HCT116 (cell line): ENCODE measurements around the gene GATB. TPM values are rescaled to one million over a fixed set of nuclear protein-coding genes. Genes with fewer than 3 reads are reported as not detected.
"Not testable (repeated sequence)": the region's sequence is repeated elsewhere in the genome, so short reads cannot be mapped to it uniquely, and the experiment has no call there.

Experiments used
- ATAC-seq: fragments of 200-7000 bp; cut with Tn5 transposase; 2 replicates; pipeline ENCODE4 v1.9.1; 2020; ENCODE audit warnings: mild to moderate bottlenecking, moderate library complexity
- BruUV-seq: library from RNA; stranded (reverse); fragments of 400-500 nt; replicated peaks from 2 replicates; lab custom pipeline; 2021; lab: Mats Ljungman, UMichigan
- CTCF ChIA-PET: fragments of 300-600 bp; sonication (Branson Sonifier 250); formaldehyde crosslinking; loops from one replicate; lab custom pipeline; 2021; ENCODE audit warnings: antibody characterized with exemption; lab: Charles Lee
- POLR2A ChIA-PET: fragments of 300-600, 350-600 bp; sonication (Branson Sonifier 250); formaldehyde crosslinking; loops from one replicate; lab custom pipeline; 2021; ENCODE audit warnings: antibody characterized with exemption; lab: Charles Lee
- RAD21 ChIA-PET, 2 experiments: fragments of 300-600 bp; sonication (Branson Sonifier 250); formaldehyde crosslinking; loops; one replicate each; lab custom pipeline; 2023; ENCODE audit warnings: low total read pairs in 2 of 2; ENCODE audit not compliant: uncharacterized antibody in 2 of 2, unreplicated experiment in 2 of 2, low non-redundant PET in 1 of 2; lab: Charles Lee
- DNase-seq: peaks from one replicate; pipeline ENCODE4 v3.0.0-alpha.2; 2010; ENCODE audit warnings: low read depth, low spot score
- H2AFZ ChIP-seq: fragments of 200-600 bp; shearing (Covaris generic), sonication (generic); 2 replicates; pipeline ENCODE4 v1.6.1; 2017; ENCODE audit warnings: low read depth, mixed run types, mixed read lengths, antibody characterized with exemption, low read length; ENCODE audit not compliant: poor library complexity, severe bottlenecking
- H3K27ac ChIP-seq: 2 replicates; pipeline ENCODE4 v1.5.1; 2012; ENCODE audit warnings: low read depth, low read length
- H3K27me3 ChIP-seq: fragments of 200-600 bp; sonication (generic); 2 replicates; pipeline ENCODE4 v1.6.1; 2016; ENCODE audit warnings: mixed run types, low read length, mixed read lengths; ENCODE audit not compliant: insufficient read depth
- H3K36me3 ChIP-seq, 2 experiments: fragments of 200-500 bp in 1 of 2; fragments of 200-600 bp in 1 of 2; sonication (Bioruptor generic) in 1 of 2; sonication (generic) in 1 of 2; 2 replicates each; pipeline versions ENCODE4 v1.5.1 to v1.6.1; 2014 to 2016; ENCODE audit warnings: low read length in 2 of 2, inconsistent platforms in 1 of 2, mixed read lengths in 1 of 2, mixed run types in 1 of 2; ENCODE audit not compliant: insufficient read depth in 2 of 2, control insufficient read depth in 1 of 2
- H3K4me1 ChIP-seq, 2 experiments: fragments of 200-600 bp in 1 of 2; sonication (generic) in 1 of 2; 2 replicates each; pipeline versions ENCODE4 v1.5.1 to v1.6.1; 2012 to 2017; ENCODE audit warnings: low read length in 2 of 2, inconsistent platforms in 1 of 2, mild to moderate bottlenecking in 1 of 2, mixed read lengths in 1 of 2, mixed run types in 1 of 2, moderate library complexity in 1 of 2; ENCODE audit not compliant: insufficient read depth in 2 of 2, control insufficient read depth in 1 of 2
- H3K4me2 ChIP-seq: fragments of 200-600 bp; sonication (generic); 2 replicates; pipeline ENCODE4 v1.6.1; 2017; ENCODE audit warnings: mixed run types, low read length, mixed read lengths
- H3K4me3 ChIP-seq, 2 experiments: fragments of 200-600 bp in 1 of 2; sonication (generic) in 1 of 2; replicated peaks in 1 of 2; 2 replicates each; pipeline ENCODE4 v1.5.1; 2011 to 2016; ENCODE audit warnings: low read length in 2 of 2, control low read depth in 1 of 2, low read depth in 1 of 2, mild to moderate bottlenecking in 1 of 2, mixed read lengths in 1 of 2, mixed run types in 1 of 2
- H3K79me2 ChIP-seq: fragments of 200-600 bp; sonication (generic); 2 replicates; pipeline ENCODE4 v1.6.1; 2017; ENCODE audit warnings: mild to moderate bottlenecking, mixed run types, low read length, moderate library complexity, mixed read lengths; ENCODE audit not compliant: insufficient read depth
- H3K9ac ChIP-seq: fragments of 200-600 bp; sonication (generic); 2 replicates; pipeline ENCODE4 v1.6.1; 2016; ENCODE audit warnings: low read length, mixed read lengths
- H3K9me2 ChIP-seq: fragments of 200-600 bp; sonication (generic), shearing (Covaris generic); 2 replicates; pipeline ENCODE4 v1.6.1; 2017; ENCODE audit warnings: mixed run types, mild to moderate bottlenecking, moderate library complexity; ENCODE audit not compliant: insufficient read depth
- H3K9me3 ChIP-seq, 2 experiments: fragments of 200-500 bp in 1 of 2; fragments of 200-600 bp in 1 of 2; sonication (Bioruptor generic) in 1 of 2; sonication (generic) in 1 of 2; 2 replicates each; pipeline ENCODE4 v1.6.1; 2014 to 2017; ENCODE audit warnings: low read length in 2 of 2, mixed read lengths in 2 of 2, inconsistent platforms in 1 of 2, low read depth in 1 of 2, mild to moderate bottlenecking in 1 of 2, mixed run types in 1 of 2, moderate library complexity in 1 of 2; ENCODE audit not compliant: control insufficient read depth in 1 of 2, insufficient read depth in 1 of 2
- H4K20me1 ChIP-seq: fragments of 200-600 bp; sonication (generic), shearing (Covaris generic); 2 replicates; pipeline ENCODE4 v1.6.1; 2017; ENCODE audit warnings: mixed run types, mild to moderate bottlenecking, moderate library complexity; ENCODE audit not compliant: insufficient read depth
- MAX ChIP-seq: IDR thresholded peaks from 2 replicates; pipeline ENCODE4 v1.6.1; 2012
- SRF ChIP-seq: IDR thresholded peaks from 2 replicates; pipeline ENCODE4 v1.6.1; 2012; ENCODE audit warnings: low read depth
- ZFX ChIP-seq: fragments of 450-650 bp; IDR thresholded peaks from 2 replicates; pipeline ENCODE4 v1.6.1; 2017
- ZNF274 ChIP-seq: fragments of 200-500 bp; sonication (Bioruptor generic); IDR thresholded peaks from 2 replicates; pipeline ENCODE4 v1.6.1; 2014; ENCODE audit warnings: mild to moderate bottlenecking, low read depth, low read length, inconsistent platforms
- intact Hi-C: fragments of 100-400 bp; cut with micrococcal nuclease; formaldehyde crosslinking; loops from 2 replicates; pipeline ENCODE4 v1.10.0; 2022
- total RNA-seq: library from RNA; stranded (reverse); gene quantifications from one replicate; pipeline ENCODE4 v1.2.1, GENCODE V29; 2021; ENCODE audit not compliant: unreplicated experiment

Gene GATB
- total RNA-seq, 1 experiment from 2014 or later, result 29.3 TPM

- no peak overlapping the region for H2AFZ ChIP-seq
- no TSS peak for BruUV-seq
- ChIA-PET POLR2A (no interaction called here), RAD21 (no interaction called here), CTCF (no interaction called here)
- H3K4me2 ChIP-seq, result no peak overlapping the region
- H3K9ac ChIP-seq, result no peak overlapping the region
- no peaks in the 10 kb centered on the region for H3K79me2 ChIP-seq
- H3K4me1 ChIP-seq, result no peaks in the 10 kb centered on the region
- no peak for ATAC-seq
- DNase-seq, result no peak
- H3K9me2 ChIP-seq, result no peaks in the 10 kb centered on the region
- no peak for TF ChIP-seq MAX
- no peak for TF ChIP-seq ZFX
- no peak for TF ChIP-seq SRF
- no peak for TF ChIP-seq ZNF274
- H3K27me3 ChIP-seq, result no peaks in the 10 kb centered on the region
- no peaks in the 10 kb centered on the region for H4K20me1 ChIP-seq
- H3K36me3 ChIP-seq, result peaks cover 0 to 4% of the 10 kb centered on the region in 2 experiments; a peak in 1 of 4 replicates
- H3K4me3 ChIP-seq, result no peak overlapping the region
- H3K27ac ChIP-seq, result no peak overlapping the region
- intact Hi-C loops, result no loop called here
- peaks cover 0 to 7% of the 10 kb centered on the region in 2 experiments; a peak in 1 of 4 replicates for H3K9me3 ChIP-seq
Measured at GRCh38 chr4:151736361-151736760, 24.4 kb downstream of the GATB start.

GRCh38 chr4:151731670-151732069, 29.1 kb downstream of the GATB start:
- H3K27ac ChIP-seq, H3K4me2 ChIP-seq, H4K20me1 ChIP-seq, POLR2A ChIA-PET, H2AFZ ChIP-seq, DNase-seq, H3K9ac ChIP-seq, H3K4me3 ChIP-seq, RAD21 ChIA-PET, ATAC-seq, H3K9me3 ChIP-seq, CTCF ChIA-PET, H3K79me2 ChIP-seq, H3K27me3 ChIP-seq, BruUV-seq, H3K9me2 ChIP-seq, intact Hi-C loops, H3K36me3 ChIP-seq: not testable (repeated sequence)
- H3K4me1 ChIP-seq, result peaks cover 6 to 13% of the 10 kb centered on the region in 2 experiments; a peak in 3 of 4 replicates
